Stimulated activated CD8-positive, alpha-beta memory T cell treated with anti-CD3 and anti-CD28 coated beads, Interleukin-15, amount 100 ng/mL, for 1 hour (primary cell): ENCODE data around the gene GRM2.

Source experiments
- DNase-seq: peaks from one replicate; pipeline ENCODE4 v3.0.0-alpha.2; 2020; ENCODE audit warnings: low read depth

GRM2 gene

DNA sequence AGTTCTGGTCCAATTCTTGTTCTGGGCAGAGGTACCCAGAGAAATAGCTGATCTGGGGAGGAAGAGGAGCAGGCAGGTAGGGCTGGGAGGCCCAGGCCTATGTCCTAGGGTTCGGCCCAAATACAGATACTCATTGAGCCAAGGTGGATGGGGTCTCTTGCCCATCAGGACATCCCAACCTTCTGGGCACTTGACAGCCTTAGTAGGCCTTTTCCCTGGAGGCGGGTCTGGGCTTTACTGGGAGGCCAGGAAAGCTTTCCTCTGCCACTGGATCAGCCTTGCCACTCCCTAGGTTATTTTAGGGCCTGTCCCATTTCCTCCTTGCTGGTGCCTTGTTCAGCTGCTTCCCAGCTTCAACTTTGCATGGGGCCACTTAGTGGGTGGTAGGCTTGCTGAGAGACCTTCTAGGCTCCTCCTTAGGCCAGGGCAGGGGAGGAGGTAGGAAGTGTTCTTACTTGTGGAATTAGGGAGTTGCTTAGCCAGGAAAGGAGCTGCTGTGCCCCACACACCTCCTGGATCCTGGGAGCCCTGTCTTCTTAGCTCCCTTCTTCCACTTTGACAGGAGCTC is 26.1 kb upstream of the GRM2 start:
- DNase-seq: no peak

DNA sequence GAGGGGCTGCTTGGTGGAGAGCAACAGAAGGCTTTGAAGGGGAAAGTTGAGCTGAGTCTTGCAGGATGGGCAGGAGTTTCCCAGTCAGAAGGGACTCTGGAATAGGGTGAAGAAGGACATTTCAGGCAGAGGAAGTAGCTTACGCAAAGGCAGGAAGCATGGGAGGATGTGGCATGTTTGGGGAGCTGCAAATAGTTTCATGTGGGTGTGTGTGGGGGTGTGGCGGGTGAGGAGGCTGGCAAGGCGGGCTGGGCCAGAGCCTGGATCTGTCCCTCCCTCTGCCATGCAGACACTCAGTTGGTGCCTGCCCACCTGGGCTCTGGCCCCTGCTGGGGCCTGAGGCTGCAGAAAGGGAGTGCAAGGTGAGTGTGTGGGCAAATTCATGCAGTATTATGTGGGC is 25.4 kb upstream of the GRM2 start:
- no peak for DNase-seq

DNA sequence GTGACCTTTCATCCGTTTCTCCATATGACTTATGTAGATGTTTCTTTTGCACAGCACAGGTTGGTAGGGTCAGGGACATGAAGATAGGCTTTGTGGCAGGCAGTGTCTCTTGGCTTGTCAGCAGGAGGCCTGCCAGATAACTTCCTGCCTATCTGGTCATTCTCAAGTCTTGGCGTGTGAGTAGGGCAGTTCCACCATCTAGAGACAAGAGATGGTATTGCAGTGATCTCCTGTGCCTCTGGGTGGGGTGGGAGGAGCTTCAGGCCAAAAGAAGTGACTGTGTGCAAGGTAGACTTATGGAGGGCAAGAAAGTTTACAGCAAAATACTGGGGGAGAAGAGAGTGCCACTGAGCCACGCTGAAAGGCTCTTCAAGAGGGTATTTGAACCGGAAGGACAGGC is 24.8 kb upstream of the GRM2 start:
- DNase-seq: peak; percentile 52

DNA sequence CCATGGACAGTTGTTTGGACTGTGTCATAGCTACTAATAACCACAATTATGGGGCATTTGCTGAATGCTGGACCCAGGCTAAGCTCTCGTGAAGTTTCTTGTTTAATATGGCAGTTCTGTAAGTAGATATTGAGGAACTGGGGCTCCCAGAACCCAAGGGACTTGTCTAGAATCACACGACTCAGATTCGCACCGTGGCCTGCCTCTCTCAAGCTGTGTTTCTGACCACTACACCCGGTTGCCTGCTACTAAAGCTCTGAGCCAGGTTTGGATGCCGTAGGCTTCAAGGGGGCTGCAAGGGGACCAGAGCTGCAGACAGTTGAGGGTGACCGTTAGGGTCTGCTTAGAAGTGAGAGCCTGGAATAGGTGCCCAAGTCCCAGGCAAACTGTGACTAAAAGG is 24.3 kb upstream of the GRM2 start:
- DNase-seq: no peak

DNA sequence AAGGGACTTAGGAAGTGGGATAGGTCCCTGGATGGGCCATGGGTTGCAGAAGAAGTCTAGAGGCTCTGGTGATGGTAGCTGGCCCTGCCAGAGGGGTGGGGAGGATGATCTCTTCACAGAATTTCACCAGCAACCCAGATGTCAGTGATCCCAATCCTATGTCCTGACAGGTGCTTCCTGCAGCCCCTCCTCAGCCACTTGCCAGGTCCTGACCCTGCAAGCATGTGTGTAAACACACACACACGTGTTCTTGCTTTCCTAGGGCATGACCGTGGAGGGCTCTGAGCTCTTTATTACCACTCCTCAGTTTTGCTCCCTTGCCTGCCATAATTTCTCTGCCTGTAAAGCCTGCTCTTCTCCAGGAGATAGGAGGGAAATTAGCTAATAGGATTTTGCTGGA is 23.3 kb upstream of the GRM2 start:
- DNase-seq: no peak

DNA sequence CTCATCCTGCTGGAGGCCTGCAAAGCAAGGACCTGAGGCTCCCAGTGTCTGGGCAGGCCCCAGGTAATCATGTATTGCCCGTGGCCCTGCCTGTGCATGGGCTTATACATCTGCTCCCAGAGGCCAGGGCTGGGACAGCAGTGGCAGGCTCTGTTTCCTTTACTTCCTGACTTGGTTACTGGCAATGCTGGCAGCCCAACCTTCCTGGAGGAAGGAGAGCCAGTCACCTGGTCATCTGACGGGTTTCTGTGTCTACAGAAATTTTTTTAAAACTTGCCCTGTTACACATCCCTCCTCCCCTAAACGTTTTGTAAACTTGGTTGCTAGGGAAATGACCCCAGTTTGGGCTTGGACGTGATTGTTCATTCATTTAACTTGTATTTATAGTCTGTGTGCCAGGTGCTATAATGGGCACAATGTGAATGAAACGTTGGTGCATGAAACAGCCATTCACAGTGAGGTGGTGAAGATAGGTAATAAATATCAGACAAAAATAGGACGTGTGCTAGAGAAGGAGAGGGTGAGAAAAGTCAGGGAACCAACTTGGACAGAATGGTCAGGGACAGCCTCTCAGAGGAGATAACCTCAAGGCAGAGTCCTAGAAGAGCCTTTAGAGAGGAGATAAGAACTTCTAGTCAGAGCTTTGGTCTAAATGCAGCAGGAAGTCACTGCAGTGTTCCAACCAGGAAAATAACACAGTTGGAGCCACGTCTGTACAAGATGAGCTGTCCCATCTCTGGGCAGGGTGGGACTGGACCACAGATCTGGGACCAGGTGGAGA is 21.7 kb upstream of the GRM2 start:
- DNase-seq: no peak

DNA sequence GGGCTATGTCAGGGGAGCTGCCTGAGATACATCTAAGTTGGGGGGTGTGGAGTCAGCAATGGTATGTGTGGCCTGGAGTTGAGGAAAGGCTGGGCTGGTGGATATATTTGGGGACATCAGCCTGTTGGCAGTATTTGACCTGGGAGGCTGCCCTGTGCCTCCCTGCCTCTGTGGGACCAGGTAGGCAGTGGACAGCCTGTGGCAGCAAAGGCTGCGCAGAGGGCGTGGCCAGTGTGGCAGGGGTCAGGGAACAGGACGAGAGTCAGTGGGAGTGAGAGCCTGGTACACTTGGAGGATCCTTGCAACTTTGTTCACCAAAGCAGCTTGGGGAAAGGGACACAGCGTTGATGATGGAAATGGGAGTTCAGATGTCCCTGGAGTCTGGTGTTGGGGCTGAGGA is 20.8 kb upstream of the GRM2 start:
- no peak for DNase-seq

DNA sequence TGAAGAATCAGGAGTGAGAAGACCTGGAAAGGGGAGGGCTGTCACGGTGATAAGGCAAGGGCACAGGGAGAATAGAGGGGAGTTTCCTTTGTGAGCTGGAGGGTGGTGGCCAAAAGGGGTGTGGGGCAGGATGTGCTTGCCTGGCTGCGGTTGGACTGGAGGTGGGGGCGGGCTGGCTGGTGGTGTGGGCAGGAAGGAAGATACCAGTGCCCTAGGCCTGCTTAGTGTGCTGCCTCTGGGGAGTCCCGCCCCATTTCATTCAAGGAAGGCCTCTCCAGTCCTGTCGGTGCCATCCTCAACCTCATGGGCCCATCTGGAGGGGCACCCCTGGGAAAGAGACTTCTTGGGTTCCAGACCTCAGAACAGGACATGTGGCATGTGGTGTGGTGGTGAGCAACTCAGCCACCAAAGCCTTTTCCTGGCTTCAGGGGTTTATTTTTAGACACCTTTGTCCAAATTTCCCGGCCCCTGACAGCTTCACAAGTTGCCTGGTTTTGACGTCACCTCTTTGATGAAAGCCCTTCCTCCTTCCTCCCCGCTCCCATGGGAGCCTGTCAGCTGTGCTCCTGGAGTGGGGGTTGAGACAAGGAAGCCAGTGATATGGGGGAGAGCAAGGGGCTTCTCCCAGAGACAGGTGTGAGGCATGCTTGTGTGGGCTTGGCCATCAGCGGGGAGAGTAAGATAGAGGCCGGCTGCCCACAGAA is 20.2 kb upstream of the GRM2 start:
- peak; percentile 66 for DNase-seq

DNA sequence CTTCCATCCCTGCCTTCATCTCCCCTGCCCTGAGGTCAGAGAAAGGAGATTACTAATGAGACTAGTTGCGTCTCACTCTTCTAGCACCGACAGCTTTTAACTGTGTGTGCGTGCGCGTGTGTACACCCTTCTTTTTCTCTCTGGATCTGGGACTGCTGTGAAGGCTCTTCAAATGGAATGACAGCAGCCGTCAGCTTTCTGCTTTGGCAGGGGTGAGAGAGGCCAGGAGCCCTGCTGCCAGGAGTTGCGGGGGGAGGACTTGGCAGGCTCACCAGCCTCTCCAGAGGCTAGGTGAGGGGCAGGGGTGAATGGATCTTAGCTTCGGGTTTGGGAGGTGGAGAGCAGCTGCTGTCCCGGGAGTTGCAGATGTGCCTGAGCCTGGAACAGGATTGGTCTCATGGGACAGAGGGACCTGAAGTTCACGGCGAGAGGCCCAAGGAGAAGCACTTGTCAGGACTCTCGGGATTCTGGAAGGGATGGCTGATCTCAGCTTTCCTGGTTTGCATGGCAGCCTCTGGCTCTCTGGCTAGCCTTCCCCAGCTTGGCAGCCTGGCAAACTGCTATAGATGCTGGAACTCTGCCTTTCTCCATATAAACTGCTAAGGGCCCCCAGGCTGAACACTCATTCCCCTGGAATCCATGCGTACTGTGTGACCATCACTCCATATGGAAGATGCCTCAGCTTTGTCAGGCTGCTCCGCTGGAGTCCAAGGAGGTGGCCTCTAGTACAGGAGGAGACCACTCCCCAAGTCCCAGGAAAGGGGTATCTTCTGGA is 19.2 kb upstream of the GRM2 start:
- no peak for DNase-seq

DNA sequence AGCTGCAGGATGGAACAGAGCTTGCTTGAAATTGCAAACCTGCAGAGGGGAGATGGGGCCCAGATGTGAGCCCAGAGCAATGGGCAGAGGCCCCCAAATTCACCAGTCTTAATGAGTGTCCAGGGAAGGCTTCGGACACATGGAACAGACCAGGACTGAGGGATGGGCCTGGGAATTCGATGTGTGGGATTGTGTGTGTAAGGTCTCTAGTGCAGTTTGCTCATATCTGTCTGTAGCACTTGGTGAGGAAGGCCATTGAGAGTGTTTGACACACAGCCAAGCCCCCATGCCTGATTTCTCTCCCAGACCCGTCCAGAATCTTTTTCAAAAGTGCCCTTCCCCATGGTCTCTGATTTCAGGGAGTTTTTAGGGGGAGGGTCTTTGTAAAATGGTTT is 18.7 kb upstream of the GRM2 start:
- DNase-seq: no peak

DNA sequence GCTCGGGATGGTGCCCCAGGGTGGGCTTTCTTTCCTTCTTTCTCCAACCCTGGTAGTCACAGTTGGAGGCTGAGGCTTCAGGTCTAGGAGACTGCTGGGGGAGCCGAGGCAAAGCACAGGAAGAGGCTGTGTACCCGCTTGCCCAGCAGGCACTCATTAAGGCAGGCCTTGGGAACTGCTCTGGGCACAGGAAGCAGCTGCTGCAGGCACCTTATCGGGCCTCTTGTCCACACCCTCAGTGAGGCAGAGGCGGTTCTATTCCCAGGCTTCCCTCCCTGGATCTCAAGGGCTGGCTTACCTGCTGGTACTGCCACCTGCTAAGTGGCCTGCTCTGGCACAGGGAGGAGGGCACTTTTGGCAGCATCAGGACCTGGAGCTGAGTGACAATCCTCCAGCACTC is 15.8 kb upstream of the GRM2 start:
- no peak for DNase-seq

DNA sequence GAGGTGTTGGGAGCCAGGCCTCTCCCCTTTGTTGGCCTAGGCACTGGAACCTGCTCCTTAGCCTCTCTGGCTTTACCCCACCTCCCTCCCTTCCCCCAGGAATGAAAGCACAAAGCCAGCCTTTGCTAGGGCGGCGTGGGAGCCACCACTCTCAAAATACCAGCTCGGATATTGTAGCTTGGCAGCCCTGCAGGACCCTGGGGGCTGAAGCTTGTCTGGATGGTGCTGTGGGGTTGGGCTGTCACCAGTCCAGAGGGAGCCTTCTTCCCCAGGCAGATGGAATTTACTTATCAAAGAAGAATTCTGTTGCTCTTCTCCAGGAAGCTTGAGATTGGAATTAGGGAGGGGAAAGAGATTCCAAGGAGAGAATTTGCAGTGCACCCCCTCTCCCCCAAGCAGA is 14.9 kb upstream of the GRM2 start:
- DNase-seq: no peak

DNA sequence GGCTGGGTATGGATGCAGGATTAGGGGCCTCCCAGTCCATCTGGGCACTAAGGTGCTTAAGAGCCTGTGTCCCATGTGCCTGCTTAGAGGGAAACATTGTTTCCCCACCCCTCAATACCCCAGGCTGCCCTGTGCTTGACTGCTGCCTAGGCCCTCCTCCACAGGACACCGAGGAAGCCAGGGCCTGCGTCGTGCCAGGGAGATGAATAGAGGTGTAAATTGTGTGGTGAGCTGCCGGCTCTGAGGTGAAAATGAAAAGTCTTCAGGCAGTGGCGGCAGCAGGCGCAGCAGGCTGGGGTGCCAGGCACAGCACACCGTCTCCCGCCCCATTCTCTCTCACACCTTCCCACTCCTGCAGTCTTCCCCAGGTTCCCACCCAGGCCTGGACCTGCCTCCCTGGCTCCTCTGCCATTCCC is 13.9 kb upstream of the GRM2 start:
- no peak for DNase-seq

DNA sequence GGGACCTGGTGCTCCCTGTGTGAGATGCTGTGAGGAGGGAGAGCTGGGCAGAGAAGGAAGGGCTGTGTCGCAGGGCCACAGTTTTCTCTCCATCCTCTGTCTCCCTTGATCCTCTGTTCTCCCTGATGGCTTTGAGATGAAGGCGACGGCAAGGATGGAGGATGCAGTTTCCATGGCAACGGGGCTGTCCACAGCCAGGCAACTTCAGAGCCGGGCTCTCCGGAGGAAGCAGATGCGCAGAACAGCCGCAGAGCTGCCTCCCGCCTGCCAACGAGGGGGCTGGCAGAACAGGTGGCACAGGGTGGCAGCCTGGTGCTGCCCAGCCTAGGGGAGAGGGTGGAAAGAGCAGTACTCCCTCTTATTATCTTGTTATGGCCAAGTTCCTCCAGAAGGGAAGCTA is 9.9 kb upstream of the GRM2 start:
- no peak for DNase-seq

DNA sequence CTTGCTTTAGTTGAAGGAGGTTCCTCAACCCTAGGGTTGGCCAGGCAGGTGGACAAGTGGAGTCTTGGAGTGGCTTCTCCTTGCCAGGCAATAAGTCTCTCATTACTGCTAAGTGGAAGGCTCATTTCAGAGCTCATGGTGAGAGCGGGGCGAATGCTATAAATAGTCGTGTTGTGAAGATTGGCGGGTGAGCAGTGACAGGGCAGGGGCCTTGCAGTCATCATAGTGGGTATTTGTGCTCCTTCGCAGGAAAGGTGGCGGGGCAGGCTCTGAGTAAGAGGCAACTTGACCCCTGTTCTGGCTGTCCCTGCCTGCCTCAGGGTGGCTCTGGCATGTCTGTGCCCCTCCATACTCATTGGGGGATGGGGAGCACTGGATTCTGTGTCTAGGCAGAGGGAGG is 8.7 kb upstream of the GRM2 start:
- DNase-seq: no peak

DNA sequence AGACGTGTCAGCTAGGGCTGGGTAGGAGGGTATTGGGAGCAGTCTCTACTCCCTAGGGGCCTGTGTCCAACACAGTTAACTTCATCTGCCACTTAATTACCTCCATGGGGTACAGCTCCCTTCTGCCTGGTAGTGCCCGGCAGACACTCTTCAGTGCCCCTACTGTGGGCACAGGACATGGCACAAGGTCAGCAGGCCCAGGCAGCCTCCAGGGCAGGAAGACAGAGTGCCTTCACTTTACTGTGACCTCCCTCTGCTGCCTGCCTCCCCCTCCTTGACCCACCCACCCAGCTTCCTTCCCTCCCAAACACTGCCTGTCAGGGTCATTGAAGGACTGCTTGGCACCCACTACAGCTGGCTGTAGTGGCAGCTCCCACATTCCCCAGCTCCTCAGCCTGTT is 6.5 kb upstream of the GRM2 start:
- no peak for DNase-seq

DNA sequence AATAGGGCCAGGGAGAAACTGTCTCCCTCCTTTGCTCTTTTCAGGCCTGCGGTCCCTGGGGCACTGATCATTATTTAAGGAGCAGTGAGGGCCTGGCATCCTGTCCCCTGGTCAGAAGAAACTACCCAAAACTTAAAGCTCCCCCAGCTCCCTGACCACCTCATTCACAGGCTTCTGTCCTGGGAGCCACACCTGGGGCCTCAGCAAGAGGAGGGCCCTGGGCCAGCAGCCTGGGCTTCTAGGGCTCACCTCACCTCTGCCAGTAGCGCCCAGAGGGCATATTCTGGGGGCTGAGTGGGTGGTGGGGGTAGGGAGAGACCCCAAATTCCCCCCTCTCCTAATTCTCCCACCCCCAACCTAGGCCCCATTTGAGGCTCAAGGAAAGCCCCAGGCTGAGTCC is 4.7 kb upstream of the GRM2 start:
- DNase-seq: no peak

DNA sequence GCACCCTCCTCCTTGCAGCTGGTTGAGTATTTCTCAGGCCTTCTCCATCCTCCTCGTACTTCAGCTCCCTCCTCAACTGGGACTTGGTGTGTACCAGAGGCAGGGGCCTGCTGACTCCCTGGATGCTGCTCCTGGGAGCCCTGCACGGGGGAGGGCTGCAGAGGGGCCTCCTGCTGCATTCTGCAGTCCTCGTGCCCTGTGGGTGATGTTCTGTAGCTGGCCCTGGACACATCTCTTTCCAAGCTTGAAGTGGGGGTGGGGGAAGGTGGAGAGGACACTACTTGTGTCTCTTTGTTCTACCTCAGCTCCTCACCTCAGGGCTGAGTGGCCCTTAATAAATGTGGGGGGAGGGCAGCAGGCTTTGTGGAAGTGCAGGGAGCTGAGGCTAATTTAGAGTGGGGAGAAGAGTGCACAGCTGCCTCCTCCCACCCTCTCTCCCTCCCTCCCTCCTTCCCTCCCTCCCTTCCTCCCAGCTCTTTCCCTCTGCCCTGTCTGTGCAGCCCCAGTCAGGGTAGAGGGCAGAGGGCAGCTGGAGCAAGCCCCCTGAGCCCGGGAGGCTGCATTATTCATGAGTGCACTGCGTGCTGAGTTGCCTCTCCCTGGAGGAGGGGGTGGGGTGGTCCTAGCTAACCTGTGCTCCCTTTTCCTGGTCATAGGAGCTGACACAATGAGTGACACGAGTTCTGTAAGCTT is 3.7 kb upstream of the GRM2 start:
- no peak for DNase-seq

DNA sequence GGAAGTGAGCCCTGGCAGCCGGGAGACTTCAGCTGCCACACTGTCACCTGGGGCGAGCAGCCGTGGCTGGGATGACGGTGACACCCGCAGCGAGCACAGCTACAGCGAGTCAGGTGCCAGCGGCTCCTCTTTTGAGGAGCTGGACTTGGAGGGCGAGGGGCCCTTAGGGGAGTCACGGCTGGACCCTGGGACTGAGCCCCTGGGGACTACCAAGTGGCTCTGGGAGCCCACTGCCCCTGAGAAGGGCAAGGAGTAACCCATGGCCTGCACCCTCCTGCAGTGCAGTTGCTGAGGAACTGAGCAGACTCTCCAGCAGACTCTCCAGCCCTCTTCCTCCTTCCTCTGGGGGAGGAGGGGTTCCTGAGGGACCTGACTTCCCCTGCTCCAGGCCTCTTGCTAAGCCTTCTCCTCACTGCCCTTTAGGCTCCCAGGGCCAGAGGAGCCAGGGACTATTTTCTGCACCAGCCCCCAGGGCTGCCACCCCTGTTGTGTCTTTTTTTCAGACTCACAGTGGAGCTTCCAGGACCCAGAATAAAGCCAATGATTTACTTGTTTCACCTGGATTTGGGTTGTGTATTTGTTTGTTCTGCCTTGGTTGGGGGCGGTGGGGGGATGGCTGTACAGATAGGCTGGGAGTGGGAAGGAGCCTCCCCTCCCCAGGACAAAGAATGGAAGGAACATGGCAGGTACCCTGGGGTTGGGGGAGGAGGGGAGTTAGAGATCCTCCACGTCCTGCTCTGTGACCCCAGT is 2.9 kb upstream of the GRM2 start:
- no peak for DNase-seq

DNA sequence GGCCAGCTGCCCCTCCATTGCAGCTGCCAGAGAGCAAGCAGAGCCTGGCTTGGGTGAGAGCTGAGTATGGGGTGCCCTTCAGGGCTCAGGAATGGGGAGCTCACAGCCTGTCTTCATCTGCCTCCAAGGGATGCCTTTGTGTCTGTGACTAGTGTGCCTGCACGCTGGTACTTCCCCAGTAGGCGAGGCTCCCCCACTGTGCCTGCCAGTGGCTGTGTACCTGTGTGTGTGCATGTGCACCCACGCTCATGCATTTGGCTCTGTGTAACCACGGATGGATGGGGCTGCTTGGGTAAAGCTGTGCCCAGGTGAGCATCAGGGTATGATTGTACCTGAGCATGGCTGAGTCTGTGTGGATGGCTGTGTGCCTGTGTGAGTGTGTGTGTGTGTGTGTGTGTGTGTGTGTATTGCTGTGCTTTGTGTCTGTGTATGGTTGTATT is 2.3 kb upstream of the GRM2 start:
- DNase-seq: no peak

DNA sequence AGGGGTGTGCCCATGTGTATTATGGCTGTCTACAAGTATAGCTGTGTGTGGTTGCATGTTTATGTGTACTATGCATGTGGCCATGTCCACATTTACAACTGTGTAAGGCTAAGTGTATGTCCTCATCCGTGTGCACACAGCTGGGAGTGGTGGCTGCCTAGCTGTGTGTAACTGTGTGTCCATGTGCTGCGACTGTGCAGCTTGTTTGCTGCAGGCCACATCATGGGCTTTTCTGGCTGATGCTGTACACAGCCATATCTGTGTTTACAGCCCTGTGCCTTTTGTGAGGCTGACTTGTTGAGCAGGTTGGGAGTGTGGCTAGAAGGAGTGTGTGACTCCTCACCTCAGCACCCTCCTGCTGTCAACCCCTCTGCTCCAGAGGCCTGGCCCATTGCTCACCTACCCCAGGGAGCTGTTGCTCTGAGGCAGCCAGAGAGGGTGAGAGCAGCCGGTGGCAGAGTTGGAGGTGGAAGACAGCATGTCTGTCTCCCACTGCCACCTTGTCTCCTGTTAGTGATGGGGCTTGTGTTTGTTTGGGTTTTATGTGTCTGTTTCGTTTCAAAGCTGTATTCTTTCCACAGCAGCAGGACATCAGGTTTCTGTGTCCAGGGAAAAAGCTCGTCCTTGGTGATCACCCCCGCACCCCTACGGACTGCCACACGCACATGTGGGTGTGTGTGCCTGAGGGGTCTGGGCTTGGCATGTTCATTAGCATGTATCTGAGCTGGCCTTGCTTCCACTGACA is 1.4 kb upstream of the GRM2 start:
- DNase-seq: no peak
